Fibroblast of lung (primary cell): ENCODE measurements around the gene TASP1.

ENCODE experiments used
- EZH2 ChIP-seq: IDR thresholded peaks from 2 replicates; pipeline ENCODE4 v1.5.1; 2012; ENCODE audit warnings: low read length, control low read depth, mild to moderate bottlenecking; ENCODE audit errors: missing control alignments
- TF ChIP-seq, protein P1 (sequence below), 2 donors: IDR thresholded peaks in 1 of 2; conservative IDR thresholded peaks in 1 of 2; 1 replicate in 1 of 2; 2 replicates in 1 of 2; pipeline ENCODE4 v1.5.1; 2011 to 2012; ENCODE audit warnings: low read length in 2 of 2, control low read depth in 1 of 2, inconsistent platforms in 1 of 2, low read depth in 1 of 2, mild to moderate bottlenecking in 1 of 2

DNA sequence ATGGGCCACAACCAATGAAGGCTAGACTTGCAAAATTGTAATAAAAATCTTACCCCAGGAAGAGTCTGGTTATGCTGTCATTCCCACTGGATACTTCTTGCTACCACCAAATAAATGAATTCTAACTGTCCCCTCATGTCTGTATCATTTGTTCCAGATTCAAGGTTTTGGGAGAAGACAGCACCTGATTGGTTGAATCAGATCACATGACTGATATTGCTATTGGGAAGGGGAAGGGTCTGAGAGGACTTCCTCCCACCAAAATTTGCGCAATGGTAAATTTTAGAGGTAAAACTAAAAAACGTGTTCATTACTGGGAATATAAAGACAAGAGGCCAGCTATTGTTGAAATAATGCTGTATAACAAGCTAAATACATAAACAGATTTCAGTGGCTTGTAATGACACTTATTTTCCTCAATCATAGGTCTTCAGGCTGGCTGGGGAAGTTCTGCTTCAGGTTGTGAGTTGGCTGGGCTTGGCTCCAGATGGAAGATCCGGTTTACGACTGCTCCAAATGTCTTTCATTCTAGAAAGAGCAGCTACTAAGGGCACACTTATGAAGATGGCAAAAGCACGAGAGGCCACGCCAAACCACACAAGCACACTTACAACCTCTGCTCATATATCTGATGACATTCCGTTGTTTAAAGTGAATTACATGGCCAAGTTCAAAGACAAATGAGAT is 27.1 kb upstream of the TASP1 start:
- TF ChIP-seq, protein P1, sequence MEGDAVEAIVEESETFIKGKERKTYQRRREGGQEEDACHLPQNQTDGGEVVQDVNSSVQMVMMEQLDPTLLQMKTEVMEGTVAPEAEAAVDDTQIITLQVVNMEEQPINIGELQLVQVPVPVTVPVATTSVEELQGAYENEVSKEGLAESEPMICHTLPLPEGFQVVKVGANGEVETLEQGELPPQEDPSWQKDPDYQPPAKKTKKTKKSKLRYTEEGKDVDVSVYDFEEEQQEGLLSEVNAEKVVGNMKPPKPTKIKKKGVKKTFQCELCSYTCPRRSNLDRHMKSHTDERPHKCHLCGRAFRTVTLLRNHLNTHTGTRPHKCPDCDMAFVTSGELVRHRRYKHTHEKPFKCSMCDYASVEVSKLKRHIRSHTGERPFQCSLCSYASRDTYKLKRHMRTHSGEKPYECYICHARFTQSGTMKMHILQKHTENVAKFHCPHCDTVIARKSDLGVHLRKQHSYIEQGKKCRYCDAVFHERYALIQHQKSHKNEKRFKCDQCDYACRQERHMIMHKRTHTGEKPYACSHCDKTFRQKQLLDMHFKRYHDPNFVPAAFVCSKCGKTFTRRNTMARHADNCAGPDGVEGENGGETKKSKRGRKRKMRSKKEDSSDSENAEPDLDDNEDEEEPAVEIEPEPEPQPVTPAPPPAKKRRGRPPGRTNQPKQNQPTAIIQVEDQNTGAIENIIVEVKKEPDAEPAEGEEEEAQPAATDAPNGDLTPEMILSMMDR (conservative IDR thresholded peaks at IDR 0.05 in 1 of 2, IDR thresholded peaks at IDR 0.05 in 1 of 2; ENCODE audit: low read depth in 1 of 2, low read length in 2 of 2) = no peak
- TF ChIP-seq EZH2 = no peak
